Ishikawa (cell line): ENCODE measurements around the gene TMOD1.

Source experiments
- CREB1 ChIP-seq: IDR thresholded peaks from 2 replicates; pipeline ENCODE4 v1.6.1; 2012; ENCODE audit warnings: low read depth
- EGR1 ChIP-seq: IDR thresholded peaks from 2 replicates; pipeline ENCODE4 v1.6.1; 2012
- EP300 ChIP-seq: IDR thresholded peaks from 2 replicates; pipeline ENCODE4 v1.6.1; 2012; ENCODE audit warnings: borderline replicate concordance
- TAF1 ChIP-seq: IDR thresholded peaks from 2 replicates; pipeline ENCODE4 v1.6.1; 2012; ENCODE audit warnings: low read depth, mild to moderate bottlenecking
- TCF12 ChIP-seq: IDR thresholded peaks from 2 replicates; pipeline ENCODE4 v1.6.1; 2012; ENCODE audit warnings: low read depth
- TEAD4 ChIP-seq: IDR thresholded peaks from 2 replicates; pipeline ENCODE4 v1.6.1; 2012
- USF1 ChIP-seq: IDR thresholded peaks from 2 replicates; pipeline ENCODE4 v1.6.1; 2012
- ZBTB7A ChIP-seq: IDR thresholded peaks from 2 replicates; pipeline ENCODE4 v1.6.1; 2012; ENCODE audit warnings: low read depth
- TF ChIP-seq, protein P1 (sequence below): IDR thresholded peaks from 2 replicates; pipeline ENCODE4 v1.6.1; 2012; ENCODE audit warnings: low read depth, mild to moderate bottlenecking

DNA sequence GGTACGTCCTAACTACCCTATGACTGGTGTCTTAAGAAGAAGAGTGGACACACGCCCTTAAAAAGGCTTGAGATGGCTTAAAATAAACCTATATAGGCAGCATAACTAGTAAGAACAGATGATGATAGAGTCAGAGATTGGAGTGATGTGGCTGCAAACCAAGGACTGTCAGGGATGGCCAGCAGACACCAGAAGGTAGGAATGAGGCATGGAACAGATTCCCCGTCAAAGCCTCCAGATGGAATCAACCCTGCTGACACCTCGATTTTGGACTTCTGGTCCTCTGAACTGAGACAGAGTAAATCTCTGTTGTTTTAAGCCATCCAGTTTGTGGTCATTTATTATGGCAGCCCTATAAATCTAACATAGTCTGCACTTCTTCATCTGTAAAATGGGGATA lies 7.4 kb downstream of the TMOD1 start:
- no peak for TF ChIP-seq ZBTB7A
- no peak for TF ChIP-seq TEAD4
- TF ChIP-seq CREB1 = no peak
- no peak for TF ChIP-seq EGR1
- TF ChIP-seq TAF1 = no peak
- TF ChIP-seq, protein P1, sequence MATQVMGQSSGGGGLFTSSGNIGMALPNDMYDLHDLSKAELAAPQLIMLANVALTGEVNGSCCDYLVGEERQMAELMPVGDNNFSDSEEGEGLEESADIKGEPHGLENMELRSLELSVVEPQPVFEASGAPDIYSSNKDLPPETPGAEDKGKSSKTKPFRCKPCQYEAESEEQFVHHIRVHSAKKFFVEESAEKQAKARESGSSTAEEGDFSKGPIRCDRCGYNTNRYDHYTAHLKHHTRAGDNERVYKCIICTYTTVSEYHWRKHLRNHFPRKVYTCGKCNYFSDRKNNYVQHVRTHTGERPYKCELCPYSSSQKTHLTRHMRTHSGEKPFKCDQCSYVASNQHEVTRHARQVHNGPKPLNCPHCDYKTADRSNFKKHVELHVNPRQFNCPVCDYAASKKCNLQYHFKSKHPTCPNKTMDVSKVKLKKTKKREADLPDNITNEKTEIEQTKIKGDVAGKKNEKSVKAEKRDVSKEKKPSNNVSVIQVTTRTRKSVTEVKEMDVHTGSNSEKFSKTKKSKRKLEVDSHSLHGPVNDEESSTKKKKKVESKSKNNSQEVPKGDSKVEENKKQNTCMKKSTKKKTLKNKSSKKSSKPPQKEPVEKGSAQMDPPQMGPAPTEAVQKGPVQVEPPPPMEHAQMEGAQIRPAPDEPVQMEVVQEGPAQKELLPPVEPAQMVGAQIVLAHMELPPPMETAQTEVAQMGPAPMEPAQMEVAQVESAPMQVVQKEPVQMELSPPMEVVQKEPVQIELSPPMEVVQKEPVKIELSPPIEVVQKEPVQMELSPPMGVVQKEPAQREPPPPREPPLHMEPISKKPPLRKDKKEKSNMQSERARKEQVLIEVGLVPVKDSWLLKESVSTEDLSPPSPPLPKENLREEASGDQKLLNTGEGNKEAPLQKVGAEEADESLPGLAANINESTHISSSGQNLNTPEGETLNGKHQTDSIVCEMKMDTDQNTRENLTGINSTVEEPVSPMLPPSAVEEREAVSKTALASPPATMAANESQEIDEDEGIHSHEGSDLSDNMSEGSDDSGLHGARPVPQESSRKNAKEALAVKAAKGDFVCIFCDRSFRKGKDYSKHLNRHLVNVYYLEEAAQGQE = no peak
- TF ChIP-seq TCF12 = no peak
- no peak for TF ChIP-seq EP300
- no peak for TF ChIP-seq USF1
